Measurements from ENCODE around the gene KRT80.

KRT80 gene

GRCh38 chr12:52232674-52233461 is 41.1 kb upstream of the KRT80 start, which contains the start of gene KRT7:
KRT7 (plus strand) TSS chr12:52233243; CDS start chr12:52233297, 54 bp downstream.
- no peak for DNase-seq (ENCODE audit: low read depth, low spot score)
- peak within 1 kb of the TSS; percentile 15 for H3K4me3 ChIP-seq (ENCODE audit: low read depth, low read length)
- in situ Hi-C loops (cut with HindIII; ENCODE audit: low sequenced_read_pairs): no loop called here
- TF ChIP-seq CTCF (IDR thresholded peaks at IDR 0.05; ENCODE audit: low read depth, low read length): peak; percentile 13

- in situ Hi-C loops (cut with HindIII; ENCODE audit: low sequenced_read_pairs): no loop called here
- no peak for TF ChIP-seq CTCF (IDR thresholded peaks at IDR 0.05; ENCODE audit: low read depth, low read length)
- no peak for DNase-seq (ENCODE audit: low read depth, low spot score)
- H3K4me3 ChIP-seq (ENCODE audit: low read depth, low read length): no peak overlapping the region
Observed at GRCh38 chr12:52232203-52232673, 40.4 kb upstream of the KRT80 start.

GRCh38 chr12:52231305-52232202 is 39.7 kb upstream of the KRT80 start:
- in situ Hi-C loops (cut with HindIII; ENCODE audit: low sequenced_read_pairs): no loop called here
- no peak for DNase-seq (ENCODE audit: low read depth, low spot score)
- no peak for TF ChIP-seq CTCF (IDR thresholded peaks at IDR 0.05; ENCODE audit: low read depth, low read length)
- H3K4me3 ChIP-seq (ENCODE audit: low read depth, low read length): no peak overlapping the region

GRCh38 chr12:52230364-52231281 is 38.8 kb upstream of the KRT80 start:
- H3K4me3 ChIP-seq (ENCODE audit: low read depth, low read length): no peak overlapping the region
- in situ Hi-C loops (cut with HindIII; ENCODE audit: low sequenced_read_pairs): no loop called here
- DNase-seq (ENCODE audit: low read depth, low spot score): peak; percentile 67
- TF ChIP-seq CTCF (IDR thresholded peaks at IDR 0.05; ENCODE audit: low read depth, low read length): no peak

- TF ChIP-seq CTCF (IDR thresholded peaks at IDR 0.05; ENCODE audit: low read depth, low read length): no peak
- in situ Hi-C loops (cut with HindIII; ENCODE audit: low sequenced_read_pairs): no loop called here
- no peak overlapping the region for H3K4me3 ChIP-seq (ENCODE audit: low read depth, low read length)
- DNase-seq (ENCODE audit: low read depth, low spot score): no peak
Observed at GRCh38 chr12:52229836-52230343, 38.1 kb upstream of the KRT80 start.
